Measurements from ENCODE around the gene NUDT8.

Gene NUDT8

DNA sequence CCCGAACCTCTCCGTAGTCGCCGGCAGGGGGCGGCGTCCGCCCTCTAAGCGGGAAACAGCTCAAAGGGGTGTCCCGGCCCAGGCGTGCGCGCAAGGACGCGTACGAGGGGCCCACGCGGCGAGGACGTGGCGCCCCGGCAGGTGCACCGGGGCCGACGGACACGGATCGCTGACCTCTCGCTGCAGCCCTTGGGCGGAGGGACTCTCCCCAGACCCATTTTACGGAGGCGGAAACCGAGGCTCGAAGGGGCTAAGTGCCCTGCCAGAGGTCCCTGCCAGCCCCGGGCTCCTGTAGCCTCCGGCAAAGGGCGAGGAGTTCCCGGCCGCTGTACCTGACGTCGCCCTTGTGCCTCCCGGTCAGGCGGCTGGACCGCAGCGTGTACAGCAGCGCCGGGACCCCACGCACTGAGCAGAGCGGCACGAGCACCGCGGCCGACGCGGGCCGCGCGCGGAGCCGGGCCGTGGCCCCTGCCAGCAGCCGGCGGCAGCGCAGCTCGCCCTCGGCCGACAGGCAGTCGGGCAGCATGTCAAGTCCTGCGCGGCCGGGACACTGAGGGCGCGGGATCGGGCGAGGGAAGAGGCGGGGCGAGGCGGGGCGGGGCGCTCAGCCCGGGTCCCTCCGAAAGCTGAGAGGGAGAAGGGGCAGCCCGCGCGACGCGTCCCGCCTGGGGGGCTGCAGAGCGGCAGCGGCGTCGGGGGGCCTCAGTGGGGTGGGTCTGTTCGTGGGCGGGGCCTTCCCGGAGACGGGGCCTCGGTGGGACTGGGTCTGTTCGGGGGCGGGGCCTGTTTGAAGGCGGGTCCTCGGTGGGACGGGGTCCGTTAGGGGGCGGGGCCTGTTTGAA lies at the start of gene NUDT8:
TSS of gene NUDT8 (minus strand) at position 552 of the 842 bp plus-strand sequence. CDS start at position 526, 26 bp downstream.
- FAIRE-seq (peak; percentile 89), DNase-seq (ENCODE audit: insufficient read length, low spot score) (peak; percentile 89)

DNA sequence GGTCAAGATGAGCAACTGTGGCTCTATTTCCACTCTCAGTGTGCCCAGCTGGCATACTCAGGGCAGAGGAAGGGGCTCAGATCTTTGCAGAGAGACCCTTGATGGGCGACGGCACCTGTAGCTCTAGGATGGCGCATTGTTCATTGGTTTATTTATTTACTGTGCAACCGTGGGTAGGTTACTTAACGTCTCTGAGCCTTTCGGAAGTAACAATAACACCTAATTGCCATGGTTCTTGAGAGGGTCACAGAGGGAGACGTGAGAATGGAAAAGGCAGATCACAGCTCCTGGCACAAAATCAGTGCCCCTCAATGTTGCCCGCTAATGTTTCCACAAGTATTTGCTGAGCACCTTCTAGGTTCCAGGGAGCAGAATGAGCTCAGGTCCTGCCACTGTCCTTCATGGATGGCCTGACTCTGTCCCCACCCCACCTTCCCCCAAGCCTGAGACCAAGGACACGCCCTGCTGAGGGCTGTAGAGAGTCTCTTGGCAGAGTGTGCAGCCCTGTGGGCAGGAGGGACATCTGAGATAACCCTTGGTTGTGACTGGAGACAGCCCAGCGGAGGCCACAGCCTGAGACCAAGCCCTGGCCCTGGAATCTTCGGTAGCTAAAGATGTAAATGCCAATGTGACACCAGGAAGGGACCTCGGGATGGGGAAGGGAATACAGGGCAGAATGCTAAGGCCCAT lies 45.5 kb upstream of the NUDT8 start:
- DNase-seq (ENCODE audit: insufficient read length, low spot score) = no peak
- no peak for FAIRE-seq

DNA sequence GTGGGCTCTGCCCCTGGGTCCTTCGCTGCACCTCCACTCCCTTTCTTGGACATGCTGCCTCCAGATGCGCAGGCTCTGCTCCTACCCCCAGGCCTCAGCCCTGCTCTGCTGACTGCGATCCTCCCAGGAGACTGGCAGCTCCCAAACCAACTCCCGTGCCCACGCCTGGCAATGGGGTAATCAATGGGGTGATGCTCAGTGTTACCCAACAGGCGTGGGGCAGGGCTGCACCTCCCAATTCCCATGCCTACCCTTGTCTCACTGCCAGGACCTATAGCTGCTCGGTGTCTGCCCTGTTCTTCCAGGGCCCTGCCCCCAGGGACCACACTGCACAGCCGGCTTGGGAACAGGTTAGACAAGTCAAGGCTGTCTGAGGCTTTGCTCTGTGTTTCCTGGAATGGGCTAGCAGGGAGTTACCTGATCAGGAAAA lies 44.7 kb upstream of the NUDT8 start, which contains the start of gene ALDH3B2:
TSS of gene ALDH3B2 (minus strand) at position 182 of the 430 bp plus-strand sequence. CDS start 7,688 bp downstream, outside the sequence.
- no peak for FAIRE-seq
- no peak for DNase-seq (ENCODE audit: insufficient read length, low spot score)

- DNase-seq (ENCODE audit: insufficient read length, low spot score) (no peak), FAIRE-seq (no peak)
Measured at GRCh38 chr11:67673902-67674301, 44.2 kb upstream of the NUDT8 start.

GRCh38 chr11:67673358-67673757 lies 43.6 kb upstream of the NUDT8 start:
- no peak for FAIRE-seq

DNA sequence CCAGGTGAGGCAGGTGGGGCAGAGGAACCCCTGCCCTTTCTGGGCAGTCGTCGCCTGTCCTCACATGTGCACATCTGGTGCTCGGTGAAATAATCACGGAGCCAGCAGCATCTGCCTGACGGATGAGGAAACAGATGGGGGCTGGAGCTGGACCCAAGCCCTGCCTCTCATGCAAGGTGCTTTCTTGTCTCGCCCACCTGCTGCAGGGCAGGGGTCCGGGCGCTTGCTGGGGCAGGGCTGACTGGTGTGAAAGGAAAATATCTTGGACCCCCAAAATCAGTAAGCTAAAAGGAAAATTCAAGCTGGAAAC lies 41.4 kb upstream of the NUDT8 start:
- DNase-seq (ENCODE audit: insufficient read length, low spot score) (no peak), FAIRE-seq (no peak)

More at GRCh38 chr11:67673358-67673757, 43.6 kb upstream of the NUDT8 start:
- no peak for DNase-seq (ENCODE audit: insufficient read length, low spot score)

GRCh38 chr11:67670316-67671210 lies 40.8 kb upstream of the NUDT8 start:
- FAIRE-seq (no peak), DNase-seq (ENCODE audit: insufficient read length, low spot score) (no peak)

DNA sequence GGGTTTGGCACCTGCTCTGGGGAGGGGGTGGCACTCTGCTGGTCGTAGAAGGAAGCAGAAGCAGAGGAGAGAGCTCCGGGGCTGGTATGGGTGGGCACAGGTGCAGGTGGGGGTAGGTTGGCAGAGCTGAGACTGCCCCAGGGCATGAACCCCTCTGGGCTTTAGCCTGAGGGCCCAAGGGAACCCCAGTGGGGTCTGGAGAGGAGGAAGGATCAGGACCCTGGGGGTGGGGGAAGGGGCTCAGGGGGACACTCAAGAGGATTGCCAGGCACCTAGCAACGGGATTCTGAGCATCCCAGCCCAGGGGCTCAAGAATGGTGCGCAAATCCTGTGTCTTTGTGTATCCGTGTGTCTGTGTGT lies 38.4 kb upstream of the NUDT8 start:
- DNase-seq (ENCODE audit: insufficient read length, low spot score) (no peak), FAIRE-seq (no peak)

GRCh38 chr11:67667490-67668191 lies 37.9 kb upstream of the NUDT8 start:
- no peak for FAIRE-seq
- no peak for DNase-seq (ENCODE audit: insufficient read length, low spot score)

GRCh38 chr11:67666676-67667489 lies 37.1 kb upstream of the NUDT8 start:
- no peak for DNase-seq (ENCODE audit: insufficient read length, low spot score)
- no peak for FAIRE-seq

DNA sequence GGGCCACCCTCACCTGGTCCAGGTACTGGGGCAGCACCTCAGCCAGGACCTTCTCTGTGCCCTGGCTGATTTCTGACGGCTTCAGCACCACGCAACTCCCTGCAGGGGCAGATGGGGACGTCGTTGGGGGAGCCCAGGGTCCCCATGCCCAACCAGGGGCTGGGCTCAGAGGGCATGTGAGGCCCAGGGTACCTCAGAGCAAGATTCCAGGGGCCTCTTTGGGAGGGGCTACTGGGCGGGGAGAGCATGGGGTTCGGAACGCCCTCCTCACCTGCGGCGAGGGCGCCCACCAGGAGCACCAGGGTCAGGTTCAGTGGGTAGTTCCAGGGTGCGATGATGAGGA lies 36.5 kb upstream of the NUDT8 start:
- FAIRE-seq = no peak
- no peak for DNase-seq (ENCODE audit: insufficient read length, low spot score)

GRCh38 chr11:67665541-67666302 lies 36.0 kb upstream of the NUDT8 start:
- FAIRE-seq = no peak
- DNase-seq (ENCODE audit: insufficient read length, low spot score) = no peak

DNA sequence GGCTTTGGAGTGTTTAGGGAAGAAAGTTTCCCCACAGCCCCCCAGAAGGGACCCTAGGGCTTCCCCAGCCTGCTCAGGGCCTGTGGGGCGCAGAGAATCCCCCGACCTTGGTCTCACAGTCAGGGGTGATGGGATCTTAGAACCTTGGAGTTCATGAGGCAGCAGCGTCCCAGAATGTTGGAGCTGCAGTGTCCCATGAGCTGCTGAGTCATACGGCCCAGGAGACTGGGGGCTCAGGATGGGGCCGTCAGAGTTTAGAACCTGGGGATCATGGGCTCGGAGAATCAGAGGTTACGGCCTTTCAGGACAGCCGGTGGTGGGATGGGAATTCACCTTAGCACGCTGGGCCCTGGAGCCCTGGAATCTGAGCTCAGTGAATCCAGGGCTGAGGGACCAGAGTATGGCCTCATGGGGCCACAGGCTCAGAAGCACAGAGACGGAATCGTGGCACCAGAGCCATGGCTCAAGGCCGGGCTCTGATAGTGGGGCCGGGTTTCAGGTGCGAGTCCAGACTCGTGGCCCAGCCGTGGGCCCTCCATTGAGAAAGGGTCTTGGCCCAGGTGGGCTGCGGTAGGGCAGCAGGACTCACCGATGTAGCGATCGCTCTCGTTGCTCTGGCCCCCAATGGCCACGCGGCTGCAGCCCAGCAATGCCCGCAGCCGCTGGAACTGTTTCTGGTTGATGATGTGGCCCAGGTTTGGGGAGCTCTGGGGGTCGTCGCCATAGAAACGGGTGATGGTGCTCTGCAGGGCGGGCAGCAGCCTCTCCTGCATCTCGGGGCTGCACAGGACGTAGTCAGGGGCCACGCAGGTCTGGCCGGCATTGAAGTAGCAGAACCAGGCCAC lies 35.2 kb upstream of the NUDT8 start:
- FAIRE-seq (no peak), DNase-seq (ENCODE audit: insufficient read length, low spot score) (no peak)

- DNase-seq (ENCODE audit: insufficient read length, low spot score) = no peak
- no peak for FAIRE-seq
Measured at GRCh38 chr11:67664213-67664585, 34.5 kb upstream of the NUDT8 start.

GRCh38 chr11:67663532-67664212 lies 33.9 kb upstream of the NUDT8 start:
- FAIRE-seq (no peak), DNase-seq (ENCODE audit: insufficient read length, low spot score) (no peak)

DNA sequence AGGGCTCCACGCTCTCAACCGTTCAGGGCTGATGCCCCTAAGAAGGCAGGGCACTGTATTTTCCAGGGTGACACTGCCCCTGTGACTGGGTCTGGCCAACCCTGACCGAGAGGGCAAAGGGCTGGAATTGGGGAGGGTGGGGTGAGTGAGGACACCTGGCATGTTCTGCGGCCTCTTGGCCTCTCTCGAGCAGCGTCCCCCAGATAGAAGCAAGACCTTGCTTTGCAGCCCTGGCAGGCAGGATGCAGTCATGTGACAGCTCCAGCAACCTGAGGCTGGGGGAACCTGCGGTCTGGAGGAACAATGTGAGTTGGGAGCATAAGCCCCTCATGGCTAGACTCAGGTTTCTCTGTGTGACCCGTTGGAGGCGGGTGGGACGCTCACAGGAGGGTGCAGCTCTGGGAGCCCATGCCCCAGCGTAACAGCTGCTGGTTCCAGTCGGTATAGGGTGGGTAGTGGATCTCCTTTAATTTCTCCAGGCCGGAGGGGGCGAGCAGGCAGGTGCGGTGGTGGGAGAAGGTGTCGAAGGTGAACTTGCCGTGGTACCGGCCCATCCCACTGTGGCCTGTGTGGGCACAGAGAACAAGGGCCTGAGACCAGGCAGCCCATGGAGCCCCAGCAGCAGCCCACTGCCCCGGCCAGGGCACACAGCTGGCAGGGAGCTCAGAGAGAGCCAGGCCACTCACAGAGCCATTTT lies 33.2 kb upstream of the NUDT8 start:
- FAIRE-seq = no peak

More for the DNA sequence above, 33.2 kb upstream of the NUDT8 start:
- DNase-seq (ENCODE audit: insufficient read length, low spot score) = no peak
